T-cell (primary cell): Measurements from ENCODE around the gene PLAAT4. TPM values are rescaled to one million over a fixed set of nuclear protein-coding genes. Genes with fewer than 3 reads are reported as not detected.

Experiments used
- ATAC-seq, 4 experiments: fragments of 200-7000 bp in 3 of 4; fragments of 150-1000 bp in 1 of 4; cut with Tn5 transposase; replicated peaks in 1 of 4; 1 replicate in 3 of 4; 2 replicates in 1 of 4; pipeline ENCODE4 v1.10.0; 2021; ENCODE audit warnings: moderate library complexity in 3 of 4, mild to moderate bottlenecking in 2 of 4, moderate number of reproducible peaks in 1 of 4
- CTCF ChIA-PET, 2 donors: fragments of 300-600 bp; sonication (Branson Sonifier 250); formaldehyde crosslinking; loops; one replicate each; lab custom pipeline; 2022; ENCODE audit warnings: antibody characterized with exemption in 2 of 2; lab: Charles Lee
- POLR2A ChIA-PET, 2 donors: fragments of 300-600 bp; sonication (Branson Sonifier 250); formaldehyde crosslinking; loops; one replicate each; lab custom pipeline; 2022; ENCODE audit warnings: antibody characterized with exemption in 2 of 2; lab: Charles Lee
- DNase-seq, 35 experiments: peaks; one replicate each; pipeline versions ENCODE4 v3.0.0 to v3.0.0-alpha.2; 2013 to 2023
- H3K27ac ChIP-seq: one replicate; pipeline ENCODE4 v1.5.1; 2013; ENCODE audit warnings: low read length
- H3K27me3 ChIP-seq, 2 experiments: replicated peaks in 1 of 2; 1 replicate in 1 of 2; 2 replicates in 1 of 2; pipeline versions ENCODE4 v1.6.1 to v1.7.0; 2013; ENCODE audit warnings: low read length in 1 of 2, mixed read lengths in 1 of 2; ENCODE audit not compliant: control insufficient read depth in 2 of 2, insufficient read depth in 2 of 2; ENCODE audit errors: extremely low read depth in 1 of 2
- H3K36me3 ChIP-seq, 2 donors: 1 replicate in 1 of 2; 2 replicates in 1 of 2; pipeline versions ENCODE4 v1.6.1 to v1.7.0; 2013; ENCODE audit warnings: low read length in 1 of 2; ENCODE audit not compliant: control insufficient read depth in 2 of 2, insufficient read depth in 1 of 2; ENCODE audit errors: extremely low read depth in 1 of 2
- H3K4me1 ChIP-seq, 2 experiments: 1 replicate in 1 of 2; 2 replicates in 1 of 2; pipeline versions ENCODE4 v1.6.1 to v1.7.0; 2013; ENCODE audit warnings: low read length in 2 of 2, mixed read lengths in 1 of 2; ENCODE audit not compliant: insufficient read depth in 2 of 2, control insufficient read depth in 1 of 2; ENCODE audit errors: extremely low read depth in 1 of 2
- H3K4me3 ChIP-seq, 2 donors: 1 replicate in 1 of 2; 2 replicates in 1 of 2; pipeline versions ENCODE4 v1.5.1 to v1.7.0; 2013; ENCODE audit warnings: mild to moderate bottlenecking in 2 of 2, low read length in 1 of 2, moderate library complexity in 1 of 2; ENCODE audit not compliant: control insufficient read depth in 1 of 2; ENCODE audit errors: extremely low read depth in 1 of 2
- H3K9me3 ChIP-seq: 2 replicates; pipeline ENCODE4 v1.7.0; 2013
- H3K27ac Mint-ChIP-seq, 2 donors: one replicate each; pipeline ENCODE4 v1.8.0; 2020 to 2021; ENCODE audit warnings: mild to moderate bottlenecking in 2 of 2, mixed read lengths in 2 of 2
- H3K27me3 Mint-ChIP-seq, 2 donors: one replicate each; pipeline ENCODE4 v1.8.0; 2021 to 2022; ENCODE audit warnings: mixed read lengths in 2 of 2
- H3K36me3 Mint-ChIP-seq: one replicate; pipeline ENCODE4 v1.8.0; 2021; ENCODE audit warnings: mixed read lengths
- H3K4me1 Mint-ChIP-seq, 3 donors: one replicate each; pipeline ENCODE4 v1.8.0; 2020 to 2022; ENCODE audit warnings: mixed read lengths in 3 of 3, mild to moderate bottlenecking in 1 of 3
- H3K4me3 Mint-ChIP-seq, 3 donors: one replicate each; pipeline ENCODE4 v1.8.0; 2020 to 2022; ENCODE audit warnings: mild to moderate bottlenecking in 3 of 3, mixed read lengths in 3 of 3, moderate library complexity in 3 of 3
- H3K9me3 Mint-ChIP-seq, 3 donors: one replicate each; pipeline ENCODE4 v1.8.0; 2020 to 2022; ENCODE audit warnings: mixed read lengths in 3 of 3
- WGBS: methylation state at CpG from one replicate; pipeline ENCODE4 v1.1.5; 2013; ENCODE audit warnings: missing lambda C conversion rate; ENCODE audit not compliant: insufficient coverage; 5-methylcytosine and 5-hydroxymethylcytosine counted together
- total RNA-seq, 35 experiments: library from RNA in 6 of 35; stranded (reverse) in 6 of 35; fragments of 120-200 nt in 1 of 35; gene quantifications; one replicate each; pipeline versions ENCODE4 v1.2.1 to v1.2.4 and lab custom pipeline; 2013 to 2026

PLAAT4 gene
- total RNA-seq, 5 donors from 2014 or later (not counting 1 experiment from before 2014, with no cell fraction given): 90.2 to 144 (median 126) TPM

- Mint-ChIP-seq H3K27me3 (no peaks in the 10 kb centered on the region), H3K36me3 (peaks cover 25% of the 10 kb centered on the region), H3K27ac (no peak overlapping the region), H3K4me3 (no peak overlapping the region), H3K9me3 (peaks cover 6 to 10% (median 7%) of the 10 kb centered on the region in 3 donors), H3K4me1 (peaks cover 12 to 20% (median 17%) of the 10 kb centered on the region in 3 donors)
- H3K27me3 ChIP-seq: no peaks in the 10 kb centered on the region
- ChIA-PET CTCF (no interaction called here), POLR2A (no interaction called here)
- H3K36me3 ChIP-seq: no peaks in the 10 kb centered on the region
- WGBS: 100% methylated on average over 1 of the region's 6 CpGs
- H3K27ac ChIP-seq: no peak overlapping the region
- DNase-seq (no peak), ATAC-seq (no peak)
- peaks cover 2 to 12% of the 10 kb centered on the region in 2 experiments for H3K4me1 ChIP-seq
- H3K9me3 ChIP-seq: no peaks in the 10 kb centered on the region
- no peak overlapping the region for H3K4me3 ChIP-seq
Observed at GRCh38 chr11:63586451-63587166, 50.0 kb downstream of the PLAAT4 start.

- H3K4me1 Mint-ChIP-seq: peaks cover 0 to 8% (median 0%) of the 10 kb centered on the region in 3 donors
- POLR2A ChIA-PET: no interaction called here
- H3K27me3 ChIP-seq: no peaks in the 10 kb centered on the region
- CTCF ChIA-PET: no interaction called here
- no peaks in the 10 kb centered on the region for H3K27me3 Mint-ChIP-seq
- WGBS: no CpG with 5 or more reads among the region's 3 CpGs
- no peak overlapping the region for H3K27ac Mint-ChIP-seq
- H3K9me3 ChIP-seq: no peaks in the 10 kb centered on the region
- ATAC-seq (no peak), DNase-seq (no peak)
- no peak overlapping the region for H3K27ac ChIP-seq
- no peaks in the 10 kb centered on the region for H3K36me3 ChIP-seq
- H3K9me3 Mint-ChIP-seq: peaks cover 0 to 3% (median 0%) of the 10 kb centered on the region in 3 donors
- no peak overlapping the region for H3K4me3 Mint-ChIP-seq
- H3K4me1 ChIP-seq: no peaks in the 10 kb centered on the region
- no peak overlapping the region for H3K4me3 ChIP-seq
- H3K36me3 Mint-ChIP-seq: peaks cover 28% of the 10 kb centered on the region
Observed at GRCh38 chr11:63589000-63589399, 52.4 kb downstream of the PLAAT4 start.

- ChIA-PET CTCF (no interaction called here), POLR2A (no interaction called here)
- H3K36me3 ChIP-seq: no peaks in the 10 kb centered on the region
- no peak overlapping the region for H3K4me3 ChIP-seq
- H3K9me3 ChIP-seq: no peaks in the 10 kb centered on the region
- DNase-seq: no peak
- H3K4me1 ChIP-seq: no peaks in the 10 kb centered on the region
- peaks cover 31% of the 10 kb centered on the region for H3K36me3 Mint-ChIP-seq
- peaks cover 0 to 3% (median 0%) of the 10 kb centered on the region in 3 donors for H3K9me3 Mint-ChIP-seq
- ATAC-seq: no peak
- H3K27me3 ChIP-seq: no peaks in the 10 kb centered on the region
- no peaks in the 10 kb centered on the region for H3K27me3 Mint-ChIP-seq
- H3K4me1 Mint-ChIP-seq: peaks cover 0 to 8% (median 0%) of the 10 kb centered on the region in 3 donors
- WGBS: 94% methylated on average over 15 of the region's 18 CpGs
- no peak overlapping the region for H3K27ac ChIP-seq
- no peak overlapping the region for H3K27ac Mint-ChIP-seq
- H3K4me3 Mint-ChIP-seq: no peak overlapping the region
Observed at GRCh38 chr11:63590024-63590788, 53.6 kb downstream of the PLAAT4 start.

- Histone ChIP-seq H3K4me1 (no peaks in the 10 kb centered on the region), H3K4me3 (no peak overlapping the region), H3K36me3 (no peaks in the 10 kb centered on the region), H3K27ac (no peak overlapping the region), H3K9me3 (no peaks in the 10 kb centered on the region), H3K27me3 (no peaks in the 10 kb centered on the region)
- Mint-ChIP-seq H3K4me3 (no peak overlapping the region), H3K27ac (no peak overlapping the region), H3K27me3 (no peaks in the 10 kb centered on the region), H3K36me3 (peaks cover 23% of the 10 kb centered on the region), H3K9me3 (no peaks in the 10 kb centered on the region), H3K4me1 (peaks cover 0 to 8% (median 0%) of the 10 kb centered on the region in 3 donors)
- POLR2A ChIA-PET: no interaction called here
- CTCF ChIA-PET: interaction anchor here in 1 of 2 donors (0.5 kb wide), 1 partner anchor 69 kb away, joined by 7 read pairs; no protein-coding TSS in a partner anchor
- DNase-seq (no peak), ATAC-seq (no peak)
- WGBS: 66% methylated on average over 2 of the region's 4 CpGs
Observed at GRCh38 chr11:63592975-63593395, 56.4 kb downstream of the PLAAT4 start.

GRCh38 chr11:63595296-63595695 lies 58.7 kb downstream of the PLAAT4 start:
- ATAC-seq (no peak), DNase-seq (no peak)
- Histone ChIP-seq H3K36me3 (no peaks in the 10 kb centered on the region), H3K9me3 (no peaks in the 10 kb centered on the region), H3K4me1 (no peaks in the 10 kb centered on the region), H3K27me3 (no peaks in the 10 kb centered on the region), H3K27ac (no peak overlapping the region), H3K4me3 (no peak overlapping the region)
- Mint-ChIP-seq H3K4me1 (peaks cover 0 to 15% (median 0%) of the 10 kb centered on the region in 3 donors), H3K36me3 (peaks cover 14% of the 10 kb centered on the region), H3K9me3 (no peaks in the 10 kb centered on the region), H3K27me3 (no peaks in the 10 kb centered on the region), H3K4me3 (no peak overlapping the region), H3K27ac (no peak overlapping the region)
- POLR2A ChIA-PET: no interaction called here
- CTCF ChIA-PET: no interaction called here
- 83% methylated on average over 2 of the region's 4 CpGs for WGBS
